GM12801 (cell line): Measurements from ENCODE around the gene RAD23A.

Experiments used
- TF ChIP-seq, protein P1 (sequence below): IDR thresholded peaks from one replicate; pipeline ENCODE4 v1.5.1; 2011; ENCODE audit warnings: control low read depth; ENCODE audit not compliant: insufficient read length; ENCODE audit errors: extremely low read depth

RAD23A gene

DNA sequence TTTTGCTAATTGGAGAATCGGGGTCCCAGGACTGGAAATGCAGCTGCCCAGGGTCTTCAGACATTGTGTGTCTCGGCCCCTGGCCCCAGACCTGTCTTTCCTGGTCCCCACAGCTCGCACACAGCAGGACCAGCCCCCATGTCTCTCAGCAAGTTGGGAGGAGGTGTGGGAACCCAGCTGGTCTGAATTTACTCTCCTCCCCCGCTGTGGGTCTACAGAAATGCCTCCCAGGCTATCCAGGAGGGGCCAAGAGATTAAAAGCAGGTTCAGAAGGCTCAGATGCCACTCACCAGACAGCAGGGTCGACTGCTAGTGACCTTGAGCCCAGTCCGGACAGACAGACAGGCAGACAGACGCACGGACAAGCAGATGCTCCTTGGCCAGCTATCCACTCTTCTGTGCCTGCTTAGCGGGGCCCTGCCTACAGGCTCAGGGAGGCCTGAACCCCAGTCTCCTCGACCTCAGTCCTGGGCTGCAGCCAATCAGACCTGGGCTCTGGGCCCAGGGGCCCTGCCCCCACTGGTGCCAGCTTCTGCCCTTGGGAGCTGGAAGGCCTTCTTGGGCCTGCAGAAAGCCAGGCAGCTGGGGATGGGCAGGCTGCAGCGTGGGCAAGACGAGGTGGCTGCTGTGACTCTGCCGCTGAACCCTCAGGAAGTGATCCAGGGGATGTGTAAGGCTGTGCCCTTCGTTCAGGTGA is 23.8 kb downstream of the RAD23A start, which contains the start of gene DAND5:
Gene DAND5 (plus strand): TSS at position 285 of the 697 bp plus-strand sequence. CDS start 85 bp downstream, at position 370.
- TF ChIP-seq, protein P1, sequence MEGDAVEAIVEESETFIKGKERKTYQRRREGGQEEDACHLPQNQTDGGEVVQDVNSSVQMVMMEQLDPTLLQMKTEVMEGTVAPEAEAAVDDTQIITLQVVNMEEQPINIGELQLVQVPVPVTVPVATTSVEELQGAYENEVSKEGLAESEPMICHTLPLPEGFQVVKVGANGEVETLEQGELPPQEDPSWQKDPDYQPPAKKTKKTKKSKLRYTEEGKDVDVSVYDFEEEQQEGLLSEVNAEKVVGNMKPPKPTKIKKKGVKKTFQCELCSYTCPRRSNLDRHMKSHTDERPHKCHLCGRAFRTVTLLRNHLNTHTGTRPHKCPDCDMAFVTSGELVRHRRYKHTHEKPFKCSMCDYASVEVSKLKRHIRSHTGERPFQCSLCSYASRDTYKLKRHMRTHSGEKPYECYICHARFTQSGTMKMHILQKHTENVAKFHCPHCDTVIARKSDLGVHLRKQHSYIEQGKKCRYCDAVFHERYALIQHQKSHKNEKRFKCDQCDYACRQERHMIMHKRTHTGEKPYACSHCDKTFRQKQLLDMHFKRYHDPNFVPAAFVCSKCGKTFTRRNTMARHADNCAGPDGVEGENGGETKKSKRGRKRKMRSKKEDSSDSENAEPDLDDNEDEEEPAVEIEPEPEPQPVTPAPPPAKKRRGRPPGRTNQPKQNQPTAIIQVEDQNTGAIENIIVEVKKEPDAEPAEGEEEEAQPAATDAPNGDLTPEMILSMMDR, result no peak

DNA sequence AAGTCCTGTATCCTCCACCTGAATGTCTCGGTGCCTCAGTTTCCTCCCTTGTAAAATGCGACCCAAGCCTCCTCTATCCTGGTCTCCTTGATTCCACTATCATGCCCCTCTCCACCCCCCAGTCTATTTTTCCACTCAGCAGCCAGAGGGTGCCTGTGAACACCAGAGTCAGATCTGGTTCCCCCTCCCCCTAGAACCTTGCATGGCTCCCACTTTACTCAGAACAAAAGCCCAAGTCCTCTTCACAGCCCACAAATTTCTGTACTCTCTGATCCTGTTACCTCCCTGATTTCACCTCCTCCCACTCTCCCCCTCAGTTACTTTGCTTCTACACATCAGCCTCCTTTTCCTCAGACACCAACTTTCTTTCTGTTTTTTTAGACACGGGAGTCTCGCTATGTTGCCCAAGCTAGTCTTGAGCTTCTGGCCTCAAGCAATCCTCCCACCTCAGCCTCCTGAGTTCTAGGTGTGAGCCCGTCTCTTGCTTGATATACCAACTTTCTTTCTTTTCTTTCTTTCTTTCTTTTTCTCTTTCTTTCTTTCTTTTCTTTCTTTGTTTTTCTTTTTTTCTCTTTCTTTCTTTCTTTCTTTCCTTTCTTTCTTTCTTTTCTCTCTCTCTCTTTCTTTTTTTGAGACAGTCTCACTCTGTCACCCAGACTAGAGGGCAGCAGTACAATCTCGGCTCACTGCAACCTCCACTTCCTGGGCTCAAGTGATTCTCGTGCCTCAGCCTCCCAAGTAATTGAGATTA is 24.6 kb downstream of the RAD23A start:
- TF ChIP-seq, protein P1, result no peak

DNA sequence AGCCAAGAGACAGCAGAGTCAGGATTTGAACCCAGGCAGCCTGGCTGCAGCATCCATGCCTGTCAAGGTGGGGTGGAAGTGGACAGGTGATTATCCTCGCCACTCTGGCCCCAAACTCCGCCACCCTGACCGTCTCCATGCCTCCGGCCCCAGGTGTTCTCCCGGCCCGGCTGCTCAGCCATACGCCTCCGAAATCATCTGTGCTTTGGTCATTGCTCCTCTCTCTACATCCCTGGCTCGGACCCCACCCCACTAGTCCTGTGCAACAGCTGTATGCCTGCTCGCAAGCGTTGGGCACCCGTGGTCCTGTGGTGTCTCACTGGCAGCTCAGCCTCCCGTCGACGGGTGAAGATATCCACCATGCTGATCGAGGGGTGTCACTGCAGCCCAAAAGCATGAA is 27.6 kb downstream of the RAD23A start:
- TF ChIP-seq, protein P1, result no peak

DNA sequence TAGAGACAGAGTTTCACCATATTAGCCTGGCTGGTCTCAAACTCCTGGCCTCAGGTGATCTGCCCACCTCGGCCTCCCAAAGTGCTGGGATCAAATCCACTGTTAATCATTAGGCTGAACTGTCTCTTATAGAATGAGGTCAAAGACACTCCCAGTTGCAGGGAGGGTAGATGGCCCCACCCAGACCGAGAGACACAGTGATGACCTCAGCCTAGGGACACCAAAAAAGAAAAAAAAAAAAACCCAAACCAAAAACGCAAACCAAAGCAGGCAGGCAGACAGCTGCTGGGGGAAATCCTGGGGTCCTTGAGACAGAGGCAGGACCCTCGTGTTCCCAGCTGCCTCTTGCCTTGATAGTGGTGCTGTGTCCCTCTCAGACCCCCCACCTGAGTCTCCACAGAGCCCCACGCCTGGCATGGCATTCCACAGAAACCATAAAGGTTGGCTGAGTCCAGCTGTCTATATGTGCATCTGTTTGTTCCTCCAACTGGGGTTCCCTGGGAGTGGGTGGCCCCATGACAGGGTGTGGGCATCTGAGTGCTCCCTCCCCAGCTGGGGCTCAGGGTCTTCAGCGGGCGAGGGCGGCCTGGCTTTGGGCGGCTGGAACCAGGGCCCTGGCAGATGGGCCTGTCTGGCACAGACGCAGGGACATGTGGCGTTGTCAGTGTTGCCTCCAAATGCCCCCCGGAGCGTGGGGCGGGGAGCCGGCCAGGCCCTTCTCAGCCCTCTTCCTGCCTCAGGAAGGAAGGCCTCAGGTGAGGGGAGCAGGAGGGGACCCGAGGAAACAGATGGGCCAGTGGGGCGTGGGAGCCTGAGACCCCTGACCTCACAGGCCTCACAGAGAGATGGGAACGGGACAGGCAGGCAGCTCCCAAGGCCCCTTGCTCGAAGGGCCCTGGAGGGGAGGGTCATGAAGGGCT is 28.9 kb downstream of the RAD23A start:
- TF ChIP-seq, protein P1, result no peak

DNA sequence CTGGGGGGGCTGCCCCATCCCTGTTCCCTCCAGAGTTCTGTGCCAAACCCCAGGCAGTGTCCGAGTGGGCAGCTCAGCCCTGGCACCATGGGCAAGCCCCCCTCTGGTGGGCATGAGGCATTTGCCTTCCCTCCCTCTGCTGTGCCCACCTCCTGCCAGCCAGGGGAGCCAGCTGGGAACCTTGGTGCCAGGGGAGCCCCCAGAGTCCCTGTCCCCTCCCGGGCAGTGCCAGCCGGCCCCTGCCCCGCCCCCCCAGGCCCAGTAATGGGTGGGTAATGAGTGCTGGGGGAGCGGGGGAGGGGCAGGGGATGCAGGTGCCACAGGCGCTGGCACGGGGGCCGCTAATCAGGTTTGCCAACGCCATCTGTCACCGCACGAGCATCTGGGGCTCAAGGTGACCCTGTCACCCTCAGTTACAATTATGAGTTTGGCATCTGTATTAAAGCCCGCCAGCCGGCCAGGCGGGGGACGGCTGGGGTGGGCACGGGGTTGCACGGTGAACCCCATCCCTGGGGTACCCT is 29.6 kb downstream of the RAD23A start:
- TF ChIP-seq, protein P1, result no peak

DNA sequence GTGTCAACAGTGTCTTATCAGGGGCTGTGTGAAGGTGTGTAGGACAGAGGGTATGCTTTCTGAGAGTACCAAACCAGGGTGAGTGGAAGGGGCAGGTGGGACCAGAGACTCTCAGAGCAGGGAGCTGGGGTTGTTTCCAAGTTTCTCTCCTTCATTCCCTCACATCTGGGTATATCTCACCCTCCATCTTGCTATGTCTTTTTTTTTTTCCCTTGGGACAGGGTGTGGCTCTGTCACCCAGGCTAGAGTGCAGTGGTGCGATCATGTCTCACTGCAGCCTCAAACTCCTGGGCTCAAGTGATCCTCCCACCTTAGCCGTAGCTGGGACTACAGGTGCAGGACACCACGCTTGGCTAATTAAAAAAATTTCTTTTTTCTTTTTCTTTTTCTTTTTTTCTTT is 34.3 kb downstream of the RAD23A start:
- TF ChIP-seq, protein P1, result no peak
